ENCODE measurements around the gene AGFG1.
A peak's percentile ranks its signal among the peaks of the same experiment; 100 is the strongest.

DNA sequence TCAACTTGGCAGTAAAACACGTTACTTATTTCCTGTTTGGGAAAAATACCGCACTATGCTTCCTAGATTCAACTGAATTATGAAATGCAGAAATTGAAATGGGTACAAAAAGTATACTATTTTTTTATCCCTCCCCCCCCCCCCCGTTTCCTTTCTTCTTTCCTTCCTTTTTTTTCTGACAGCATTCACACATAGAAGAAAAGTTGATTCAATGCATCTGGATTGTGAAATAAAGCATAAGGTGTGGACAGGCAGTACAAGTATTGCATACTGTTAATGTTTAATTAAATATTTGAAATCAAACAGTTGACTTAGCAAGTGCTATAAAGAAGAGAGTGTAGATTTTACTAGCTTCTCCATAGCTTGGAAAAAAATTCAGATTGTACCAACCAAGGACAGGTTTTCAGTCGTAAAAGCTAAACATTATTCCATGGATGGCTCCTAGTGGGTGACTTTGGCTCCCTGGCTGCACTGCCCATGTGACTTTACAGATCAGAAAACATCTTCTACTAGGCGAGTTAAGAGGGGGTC, 21.6 kb upstream of the AGFG1 start:
- TF ChIP-seq EP300 (IDR thresholded peaks at IDR 0.05) = peak in 1 of 2 donors; percentile 32
- TF ChIP-seq, protein P1, sequence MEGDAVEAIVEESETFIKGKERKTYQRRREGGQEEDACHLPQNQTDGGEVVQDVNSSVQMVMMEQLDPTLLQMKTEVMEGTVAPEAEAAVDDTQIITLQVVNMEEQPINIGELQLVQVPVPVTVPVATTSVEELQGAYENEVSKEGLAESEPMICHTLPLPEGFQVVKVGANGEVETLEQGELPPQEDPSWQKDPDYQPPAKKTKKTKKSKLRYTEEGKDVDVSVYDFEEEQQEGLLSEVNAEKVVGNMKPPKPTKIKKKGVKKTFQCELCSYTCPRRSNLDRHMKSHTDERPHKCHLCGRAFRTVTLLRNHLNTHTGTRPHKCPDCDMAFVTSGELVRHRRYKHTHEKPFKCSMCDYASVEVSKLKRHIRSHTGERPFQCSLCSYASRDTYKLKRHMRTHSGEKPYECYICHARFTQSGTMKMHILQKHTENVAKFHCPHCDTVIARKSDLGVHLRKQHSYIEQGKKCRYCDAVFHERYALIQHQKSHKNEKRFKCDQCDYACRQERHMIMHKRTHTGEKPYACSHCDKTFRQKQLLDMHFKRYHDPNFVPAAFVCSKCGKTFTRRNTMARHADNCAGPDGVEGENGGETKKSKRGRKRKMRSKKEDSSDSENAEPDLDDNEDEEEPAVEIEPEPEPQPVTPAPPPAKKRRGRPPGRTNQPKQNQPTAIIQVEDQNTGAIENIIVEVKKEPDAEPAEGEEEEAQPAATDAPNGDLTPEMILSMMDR (IDR thresholded peaks at IDR 0.05) = no peak
